GM18502 (cell line): ENCODE data around the gene C4B.
"Not testable (repeated sequence)": the region's sequence is repeated elsewhere in the genome, so short reads cannot be mapped to it uniquely, and the experiment has no call there.

Experiments
- ATAC-seq: cut with Tn5 transposase; IDR thresholded peaks from one replicate; pipeline ENCODE4 v1.9.1; 2021; ENCODE audit warnings: mild to moderate bottlenecking; ENCODE audit not compliant: unreplicated experiment, poor library complexity

The C4B gene

DNA sequence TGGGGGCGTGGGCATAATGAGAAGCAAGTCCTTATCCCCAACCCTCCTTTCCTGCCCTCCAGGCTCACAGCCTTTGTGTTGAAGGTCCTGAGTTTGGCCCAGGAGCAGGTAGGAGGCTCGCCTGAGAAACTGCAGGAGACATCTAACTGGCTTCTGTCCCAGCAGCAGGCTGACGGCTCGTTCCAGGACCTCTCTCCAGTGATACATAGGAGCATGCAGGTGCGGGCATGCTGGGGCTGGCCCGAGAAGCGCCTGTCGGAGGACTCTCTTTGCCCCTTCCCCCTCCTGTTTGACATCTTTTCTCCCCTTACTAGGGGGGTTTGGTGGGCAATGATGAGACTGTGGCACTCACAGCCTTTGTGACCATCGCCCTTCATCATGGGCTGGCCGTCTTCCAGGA lies 14.0 kb downstream of the C4B start:
- ATAC-seq: not testable (repeated sequence)

DNA sequence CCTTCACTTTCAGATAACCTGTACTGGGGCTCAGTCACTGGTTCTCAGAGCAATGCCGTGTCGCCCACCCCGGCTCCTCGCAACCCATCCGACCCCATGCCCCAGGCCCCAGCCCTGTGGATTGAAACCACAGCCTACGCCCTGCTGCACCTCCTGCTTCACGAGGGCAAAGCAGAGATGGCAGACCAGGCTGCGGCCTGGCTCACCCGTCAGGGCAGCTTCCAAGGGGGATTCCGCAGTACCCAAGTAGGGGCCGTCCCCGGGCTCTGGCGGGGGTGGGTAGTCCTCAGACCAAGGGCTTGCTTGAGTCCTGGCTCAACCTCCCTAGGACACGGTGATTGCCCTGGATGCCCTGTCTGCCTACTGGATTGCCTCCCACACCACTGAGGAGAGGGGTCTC lies 15.0 kb downstream of the C4B start:
- ATAC-seq: not testable (repeated sequence)

DNA sequence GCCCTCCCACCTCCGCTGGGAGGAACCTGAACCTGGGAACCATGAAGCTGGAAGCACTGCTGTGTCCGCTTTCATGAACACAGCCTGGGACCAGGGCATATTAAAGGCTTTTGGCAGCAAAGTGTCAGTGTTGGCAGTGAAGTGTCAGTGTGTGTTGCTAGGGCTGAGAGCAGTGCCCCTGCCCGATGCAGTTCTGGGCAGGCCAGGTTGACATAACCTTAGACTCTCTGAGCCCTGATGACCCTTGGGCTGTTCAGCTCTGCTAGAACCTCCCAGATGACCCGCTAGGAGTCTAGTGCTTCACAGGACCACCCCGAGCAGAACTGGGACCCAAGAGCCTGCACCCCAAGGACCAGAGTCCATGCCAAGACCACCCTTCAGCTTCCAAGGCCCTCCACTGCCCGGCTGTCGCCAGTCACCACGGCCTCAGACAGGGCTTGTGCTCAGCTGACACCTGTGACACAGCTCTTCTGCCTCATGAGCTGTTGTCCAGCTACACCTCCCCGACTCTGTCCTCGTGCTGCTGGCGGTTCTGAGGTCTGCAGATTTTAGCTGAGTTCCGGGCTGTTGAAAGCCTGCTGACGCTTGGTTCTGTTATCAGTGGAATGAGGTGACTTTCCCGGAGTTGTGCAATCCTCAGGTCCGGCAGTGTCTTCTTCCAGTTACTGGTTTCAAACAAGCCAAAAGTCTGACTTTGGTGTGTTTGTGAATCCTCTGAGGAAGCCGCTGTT lies 20.9 kb downstream of the C4B start:
- not testable (repeated sequence) for ATAC-seq

- ATAC-seq: not testable (repeated sequence)
These were observed 22.5 kb downstream of the C4B start for GRCh38 chr6:32037136-32037535.

DNA sequence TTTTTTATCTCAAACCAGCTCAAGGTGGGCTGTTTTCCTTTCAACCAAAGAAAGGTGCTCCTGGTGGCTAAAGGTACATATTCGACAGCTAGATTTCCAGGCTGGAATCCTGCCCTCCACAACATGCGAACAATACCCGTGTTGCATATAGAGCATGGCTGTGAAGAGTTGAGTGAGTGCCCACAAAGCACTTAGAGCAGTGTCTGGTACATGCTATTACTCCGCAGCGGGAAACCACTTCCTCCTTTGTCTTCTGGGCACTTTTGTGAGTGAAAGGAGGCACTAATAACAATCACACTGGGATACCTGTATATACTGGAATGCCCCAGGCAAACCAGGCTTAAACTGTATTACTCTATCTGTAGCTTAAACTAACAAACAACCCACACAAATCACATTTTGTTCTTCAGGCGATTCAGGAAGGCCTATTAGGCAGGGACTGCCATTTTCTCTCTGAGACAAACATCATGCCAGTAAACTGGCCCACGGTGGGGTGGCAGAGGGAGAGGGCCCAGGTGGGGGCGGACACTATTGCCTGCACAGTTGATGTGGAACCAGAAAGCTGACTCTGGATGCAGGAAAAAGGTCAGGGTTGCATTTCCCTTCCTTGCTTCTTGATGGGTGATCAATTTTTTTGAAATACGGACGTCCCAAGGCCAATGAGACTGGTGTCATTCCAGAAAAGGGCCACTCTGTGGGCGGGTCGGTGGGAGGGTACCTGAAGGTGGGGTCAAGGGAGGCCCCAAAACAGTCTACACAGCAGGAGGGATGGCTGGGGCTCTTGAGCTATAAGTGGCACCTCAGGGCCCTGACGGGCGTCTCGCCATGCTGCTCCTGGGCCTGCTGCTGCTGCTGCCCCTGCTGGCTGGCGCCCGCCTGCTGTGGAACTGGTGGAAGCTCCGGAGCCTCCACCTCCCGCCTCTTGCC lies 23.3 kb downstream of the C4B start, which contains the start of gene CYP21A2:
Gene CYP21A2, plus strand, starts transcription at position 818 of the 927 bp plus-strand sequence. Its CDS starts 8 bp downstream, at position 826.
- not testable (repeated sequence) for ATAC-seq

GRCh38 chr6:32038878-32039277 lies 24.3 kb downstream of the C4B start:
- not testable (repeated sequence) for ATAC-seq

- ATAC-seq: not testable (repeated sequence)
These were observed 25.0 kb downstream of the C4B start for GRCh38 chr6:32039321-32040274.

GRCh38 chr6:32040299-32041049 lies 25.9 kb downstream of the C4B start:
- not testable (repeated sequence) for ATAC-seq

GRCh38 chr6:32041050-32041321 lies 26.4 kb downstream of the C4B start:
- ATAC-seq: not testable (repeated sequence)

DNA sequence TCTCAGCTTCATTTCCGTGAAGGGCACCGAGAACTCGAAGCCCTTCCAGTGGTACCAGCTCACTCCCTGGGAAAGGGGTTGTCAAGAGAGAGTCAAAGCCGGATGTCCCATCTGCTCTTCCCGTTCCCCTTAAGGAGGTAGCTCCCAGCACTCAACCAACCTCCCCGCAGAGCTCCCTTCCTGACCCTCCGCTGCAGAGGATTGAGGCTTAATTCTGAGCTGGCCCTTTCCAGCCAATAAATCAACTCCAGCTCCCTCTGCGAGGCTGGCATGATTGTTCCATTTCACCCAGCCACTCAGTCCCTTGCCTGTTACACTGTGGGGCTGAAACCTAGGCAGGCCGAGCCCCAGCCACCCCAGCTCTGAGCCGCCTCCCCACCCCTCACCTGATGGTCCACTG lies 26.8 kb downstream of the C4B start:
- not testable (repeated sequence) for ATAC-seq

DNA sequence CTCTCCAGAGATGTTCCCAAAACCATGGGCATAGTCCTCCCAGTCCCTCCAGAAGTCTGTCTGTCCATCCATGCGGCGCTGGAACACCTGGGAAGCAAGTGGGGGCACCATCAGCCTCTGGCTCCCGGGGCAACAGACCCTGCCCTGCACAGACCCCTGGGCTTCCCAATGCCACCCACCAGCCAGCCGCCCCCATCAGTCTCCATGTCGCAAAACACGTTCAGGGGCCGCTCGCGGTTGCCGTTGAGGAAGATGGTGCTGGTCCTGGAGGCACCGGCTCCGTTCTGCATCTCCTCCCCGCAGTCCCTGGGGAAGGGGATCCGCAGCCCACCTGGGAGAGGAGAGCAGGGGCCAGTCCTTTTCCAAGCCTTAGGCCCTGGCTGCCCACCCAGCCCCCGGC lies 27.7 kb downstream of the C4B start:
- not testable (repeated sequence) for ATAC-seq

DNA sequence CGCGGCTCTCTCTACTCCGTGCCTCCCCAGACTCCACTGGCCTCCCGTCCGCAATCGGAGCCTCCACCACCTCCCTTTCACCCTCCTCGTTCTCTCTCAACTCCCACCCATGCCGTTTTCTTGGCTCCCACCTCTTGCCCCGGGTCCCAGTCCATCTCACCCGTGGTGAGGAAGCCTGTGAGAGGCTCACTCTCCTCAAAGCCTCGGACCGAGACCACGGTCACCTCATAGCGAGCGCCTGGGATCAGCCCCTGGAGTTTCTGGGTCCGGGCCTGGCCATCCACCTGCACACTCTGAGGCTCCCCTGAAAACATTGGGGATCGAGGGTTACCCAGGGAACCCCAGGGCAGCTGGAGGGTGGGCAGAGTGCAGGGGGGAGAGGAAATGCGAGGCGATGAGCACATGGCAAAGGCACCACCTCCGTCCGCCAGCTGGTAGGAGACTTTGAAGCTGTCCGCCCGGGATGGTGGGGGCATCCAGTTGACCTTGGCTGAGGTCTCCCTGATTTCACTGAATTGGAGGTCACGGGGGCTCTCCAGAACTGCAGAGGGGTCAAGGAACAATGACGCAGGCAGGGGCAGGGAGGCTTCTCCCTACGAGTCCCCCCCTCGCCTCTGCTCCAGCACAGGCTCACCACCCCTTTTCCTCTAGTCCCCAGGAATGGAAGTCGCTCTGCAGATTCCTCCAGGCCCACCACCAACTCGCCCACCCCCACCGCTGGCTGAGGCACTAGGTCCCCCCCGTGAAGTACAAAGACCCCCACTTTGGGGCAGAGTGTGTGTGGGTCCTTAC lies 29.2 kb downstream of the C4B start:
- not testable (repeated sequence) for ATAC-seq

DNA sequence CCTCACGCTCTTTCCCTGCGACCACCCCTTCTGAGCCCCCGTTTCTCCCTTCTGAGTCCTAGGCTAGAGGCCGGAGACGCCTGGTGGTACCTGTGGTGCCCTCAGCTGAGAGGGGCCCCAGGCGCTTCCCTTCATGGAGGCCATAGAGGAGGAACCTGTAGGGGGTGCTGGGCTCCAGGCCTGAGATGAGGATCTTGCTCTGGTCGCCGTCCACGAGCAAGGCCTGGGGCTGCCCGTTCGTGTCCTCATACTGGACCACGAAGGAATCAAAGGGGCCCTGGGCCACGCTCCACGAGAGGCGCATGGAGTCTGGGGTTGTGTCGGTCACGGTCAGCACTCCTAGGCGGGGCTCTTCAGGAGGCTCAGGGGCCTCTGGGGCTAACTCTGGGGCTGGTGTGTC lies 30.3 kb downstream of the C4B start:
- ATAC-seq: not testable (repeated sequence)

DNA sequence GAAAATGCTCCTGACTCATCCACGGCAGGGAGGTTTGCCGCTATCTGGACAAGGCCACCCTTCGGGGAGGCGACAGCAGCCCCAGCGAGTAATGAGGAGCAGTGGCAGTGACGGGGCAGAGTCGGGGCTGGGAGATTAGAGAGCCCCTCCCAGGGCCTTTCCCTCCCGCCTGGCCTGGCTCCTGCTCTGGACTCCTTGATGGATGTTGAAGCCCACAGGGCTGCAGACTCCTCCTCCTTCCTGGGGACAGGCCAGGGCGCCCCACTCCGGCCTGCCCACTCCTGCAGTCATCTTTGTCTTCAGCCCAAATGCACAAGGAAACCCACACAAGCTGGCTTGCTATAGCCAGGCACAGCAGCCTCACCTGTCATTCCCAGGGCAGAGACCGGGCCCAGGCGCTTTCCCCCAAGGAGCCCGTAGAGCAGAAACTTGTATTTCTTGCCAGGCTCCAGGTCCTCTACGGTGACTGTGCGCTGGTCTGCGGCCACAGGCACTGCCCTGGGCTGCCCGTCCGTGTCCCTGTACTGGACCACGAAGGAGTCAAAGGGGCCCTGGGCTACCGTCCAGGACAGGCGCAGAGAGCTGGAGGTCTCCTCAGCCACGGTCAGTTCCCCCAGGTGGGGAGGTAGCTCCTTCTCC lies 31.3 kb downstream of the C4B start:
- no peak for ATAC-seq

- no peak for ATAC-seq
These were observed 32.0 kb downstream of the C4B start for GRCh38 chr6:32046450-32047083.

DNA sequence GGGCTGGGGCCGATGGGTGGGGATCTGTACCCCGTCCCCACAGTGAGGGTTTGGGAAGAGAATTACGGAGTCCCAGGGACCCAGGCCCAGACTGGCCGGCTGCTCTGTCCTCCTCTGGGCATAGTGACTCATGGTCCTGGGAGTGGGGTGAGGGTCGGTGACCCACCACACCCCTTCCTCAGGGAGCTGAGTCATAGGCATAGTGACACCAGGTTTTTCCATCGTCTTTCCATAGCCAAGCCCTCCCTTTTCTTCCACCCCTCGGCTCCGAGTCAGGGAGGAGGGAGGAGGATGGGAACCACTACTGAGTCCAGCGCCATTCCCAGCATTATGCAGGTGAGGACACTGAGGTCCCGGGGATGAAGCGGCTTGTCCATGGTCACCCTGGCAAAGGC lies 32.5 kb downstream of the C4B start:
- ATAC-seq: no peak

- ATAC-seq: no peak
These were observed 32.9 kb downstream of the C4B start for GRCh38 chr6:32047539-32047854.
